Pons (tissue), 1 donor: ENCODE measurements around the gene DDIT4.
"Not testable (repeated sequence)": the region's sequence is repeated elsewhere in the genome, so short reads cannot be mapped to it uniquely, and the experiment has no call there.

ENCODE experiments used
- DNase-seq: peaks from one replicate; pipeline ENCODE4 v3.0.0-alpha.2; 2016; ENCODE audit warnings: low spot score

The DDIT4 gene

DNA sequence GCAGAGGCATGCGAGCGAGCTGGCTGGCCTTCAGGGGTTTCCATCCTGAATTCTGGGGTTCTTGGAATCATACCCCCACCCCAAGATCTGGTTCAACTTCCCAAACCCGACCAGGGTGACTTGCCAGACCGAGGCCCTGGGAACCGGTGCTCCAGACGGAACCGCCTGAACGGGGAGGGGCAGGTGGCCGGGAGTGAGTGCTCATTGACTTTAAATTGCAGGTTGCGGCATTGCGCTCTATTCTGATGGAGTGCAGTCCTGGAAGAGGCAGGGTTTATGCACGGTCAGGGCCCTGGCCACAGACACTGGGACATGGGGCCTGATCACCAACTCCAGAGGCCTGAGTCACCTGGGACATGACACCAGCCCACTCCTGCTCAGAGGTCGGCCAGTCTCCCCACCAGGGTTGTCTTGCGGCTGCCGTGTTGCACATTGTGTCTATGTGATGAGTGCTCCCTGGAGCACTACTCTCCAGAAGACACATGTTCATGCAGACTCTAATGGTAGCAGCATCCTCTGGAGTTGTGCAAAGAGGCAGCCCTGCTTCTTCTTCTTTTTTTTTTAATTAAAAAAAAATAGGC is 5.8 kb upstream of the DDIT4 start:
- DNase-seq = no peak

DNA sequence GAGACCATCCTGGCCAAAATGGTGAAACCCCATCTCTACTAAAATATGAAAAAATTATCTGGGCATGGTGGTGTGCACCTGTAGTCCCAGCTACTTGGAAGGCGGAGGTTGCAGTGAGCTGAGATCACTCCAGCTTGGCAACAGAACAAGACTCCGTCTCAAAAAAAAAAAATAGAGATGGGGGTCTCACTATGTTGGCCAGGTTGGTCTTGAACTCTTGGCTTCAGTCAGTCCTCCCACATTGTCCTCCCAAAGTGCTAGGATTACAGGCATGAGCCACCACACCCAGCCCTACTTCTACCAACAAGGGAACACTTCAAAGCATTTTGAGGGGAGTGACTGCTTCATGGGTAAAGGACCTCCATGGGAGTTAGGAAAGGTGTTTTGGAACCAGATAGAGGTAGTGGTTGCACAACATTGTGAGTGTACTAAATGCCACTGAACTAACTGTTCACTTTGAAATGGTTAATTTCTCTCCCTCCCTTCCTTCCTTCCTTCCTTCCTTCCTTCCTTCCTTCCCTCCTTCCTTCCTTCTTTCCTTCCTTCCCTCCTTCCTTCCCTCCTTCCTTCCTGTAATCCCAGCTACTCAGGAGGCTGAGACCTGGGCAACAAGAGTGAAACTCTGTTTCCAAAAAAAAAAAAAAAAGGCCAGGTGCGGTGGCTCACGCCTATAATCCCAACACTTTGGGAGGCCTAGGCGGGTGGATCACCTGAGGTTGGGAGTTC is 5.1 kb upstream of the DDIT4 start:
- DNase-seq = not testable (repeated sequence)

DNA sequence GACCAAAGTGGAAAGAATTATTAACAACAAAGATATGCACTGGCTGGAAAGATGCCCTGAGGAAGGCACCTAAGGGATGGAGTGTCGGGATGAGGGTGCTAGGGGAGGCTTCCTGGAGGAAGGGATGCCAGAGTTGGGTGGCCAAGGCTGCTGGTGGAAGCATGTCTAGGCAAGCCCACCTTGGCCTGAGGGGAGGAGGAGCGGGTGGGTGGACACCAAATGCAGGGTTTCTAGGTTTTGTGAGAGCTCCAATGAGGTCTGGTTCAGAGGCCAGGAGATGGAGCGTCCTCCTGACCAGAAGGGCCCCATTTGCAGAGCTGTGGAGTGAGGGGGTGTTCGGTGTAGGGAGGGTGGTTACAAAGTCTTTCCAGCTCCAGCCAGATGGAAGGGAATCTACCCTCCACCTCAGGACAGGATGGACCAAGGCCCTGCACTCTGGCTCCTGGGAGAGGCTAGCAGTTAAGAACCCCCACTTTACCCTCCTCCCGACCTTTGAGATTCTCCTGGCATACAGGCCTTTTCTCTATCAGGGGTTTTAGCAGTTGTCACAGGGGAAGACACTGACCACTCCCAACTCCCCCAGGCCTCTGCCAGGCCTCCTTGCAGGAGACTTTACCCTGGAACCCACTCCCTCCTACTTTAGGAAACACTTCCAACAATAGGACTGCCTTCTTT is 3.0 kb upstream of the DDIT4 start:
- no peak for DNase-seq

DNA sequence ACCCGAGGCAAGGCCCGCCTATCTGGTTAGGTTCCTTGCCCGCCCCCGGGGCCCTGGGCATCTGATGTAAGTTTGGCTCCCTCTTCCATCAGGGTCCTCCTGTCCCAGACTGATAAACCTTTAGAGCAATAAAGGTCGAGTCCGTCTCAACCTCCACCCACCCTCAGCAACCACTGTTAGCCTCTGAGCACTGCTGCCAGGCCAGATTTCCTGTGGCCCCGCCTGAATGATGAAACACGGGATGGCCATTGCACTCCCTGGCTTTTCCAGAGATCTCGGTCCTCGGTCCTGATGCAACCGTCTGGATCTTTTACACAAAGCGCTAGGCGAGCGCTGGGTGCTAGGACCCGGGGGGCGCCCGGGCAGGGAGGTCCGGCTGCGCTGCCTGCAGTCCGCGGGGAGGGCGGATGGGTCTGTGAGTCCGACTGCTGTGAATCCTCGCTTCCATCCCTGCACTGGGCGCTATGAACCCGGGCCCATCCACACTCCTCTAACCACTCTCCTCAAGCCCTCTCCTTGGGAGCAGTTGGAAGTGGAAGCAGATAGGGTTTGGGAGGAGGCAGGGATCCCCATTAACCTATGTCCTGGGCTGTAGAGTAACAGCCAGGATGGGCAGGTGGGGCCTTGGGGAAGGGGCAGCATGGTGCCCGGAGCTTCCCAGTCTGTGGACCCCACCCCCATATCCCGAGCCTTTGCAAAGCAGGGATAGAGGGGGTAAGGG is 875 bp upstream of the DDIT4 start:
- DNase-seq = peak; percentile 94

DNA sequence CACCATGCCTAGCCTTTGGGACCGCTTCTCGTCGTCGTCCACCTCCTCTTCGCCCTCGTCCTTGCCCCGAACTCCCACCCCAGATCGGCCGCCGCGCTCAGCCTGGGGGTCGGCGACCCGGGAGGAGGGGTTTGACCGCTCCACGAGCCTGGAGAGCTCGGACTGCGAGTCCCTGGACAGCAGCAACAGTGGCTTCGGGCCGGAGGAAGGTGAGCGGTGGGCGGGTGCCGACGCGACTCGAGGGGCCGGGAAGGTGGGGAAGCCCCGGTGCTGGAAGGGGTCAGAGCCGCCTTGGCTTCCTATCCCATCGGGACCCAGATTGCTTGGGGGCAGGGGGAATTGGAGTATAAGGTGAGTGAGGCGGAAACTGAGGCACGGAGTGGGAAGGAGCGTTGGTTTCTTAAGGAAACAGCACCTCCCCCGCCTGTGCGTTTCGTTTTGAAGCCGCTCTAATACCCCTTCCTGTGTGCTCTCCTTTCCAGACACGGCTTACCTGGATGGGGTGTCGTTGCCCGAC is 547 bp downstream of the DDIT4 start:
- no peak for DNase-seq

DNA sequence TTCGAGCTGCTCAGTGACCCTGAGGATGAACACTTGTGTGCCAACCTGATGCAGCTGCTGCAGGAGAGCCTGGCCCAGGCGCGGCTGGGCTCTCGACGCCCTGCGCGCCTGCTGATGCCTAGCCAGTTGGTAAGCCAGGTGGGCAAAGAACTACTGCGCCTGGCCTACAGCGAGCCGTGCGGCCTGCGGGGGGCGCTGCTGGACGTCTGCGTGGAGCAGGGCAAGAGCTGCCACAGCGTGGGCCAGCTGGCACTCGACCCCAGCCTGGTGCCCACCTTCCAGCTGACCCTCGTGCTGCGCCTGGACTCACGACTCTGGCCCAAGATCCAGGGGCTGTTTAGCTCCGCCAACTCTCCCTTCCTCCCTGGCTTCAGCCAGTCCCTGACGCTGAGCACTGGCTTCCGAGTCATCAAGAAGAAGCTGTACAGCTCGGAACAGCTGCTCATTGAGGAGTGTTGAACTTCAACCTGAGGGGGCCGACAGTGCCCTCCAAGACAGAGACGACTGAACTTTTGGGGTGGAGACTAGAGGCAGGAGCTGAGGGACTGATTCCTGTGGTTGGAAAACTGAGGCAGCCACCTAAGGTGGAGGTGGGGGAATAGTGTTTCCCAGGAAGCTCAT is 1.1 kb downstream of the DDIT4 start:
- DNase-seq = peak; percentile 59

DNA sequence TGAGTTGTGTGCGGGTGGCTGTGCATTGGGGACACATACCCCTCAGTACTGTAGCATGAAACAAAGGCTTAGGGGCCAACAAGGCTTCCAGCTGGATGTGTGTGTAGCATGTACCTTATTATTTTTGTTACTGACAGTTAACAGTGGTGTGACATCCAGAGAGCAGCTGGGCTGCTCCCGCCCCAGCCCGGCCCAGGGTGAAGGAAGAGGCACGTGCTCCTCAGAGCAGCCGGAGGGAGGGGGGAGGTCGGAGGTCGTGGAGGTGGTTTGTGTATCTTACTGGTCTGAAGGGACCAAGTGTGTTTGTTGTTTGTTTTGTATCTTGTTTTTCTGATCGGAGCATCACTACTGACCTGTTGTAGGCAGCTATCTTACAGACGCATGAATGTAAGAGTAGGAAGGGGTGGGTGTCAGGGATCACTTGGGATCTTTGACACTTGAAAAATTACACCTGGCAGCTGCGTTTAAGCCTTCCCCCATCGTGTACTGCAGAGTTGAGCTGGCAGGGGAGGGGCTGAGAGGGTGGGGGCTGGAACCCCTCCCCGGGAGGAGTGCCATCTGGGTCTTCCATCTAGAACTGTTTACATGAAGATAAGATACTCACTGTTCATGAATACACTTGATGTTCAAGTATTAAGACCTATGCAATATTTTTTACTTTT is 1.8 kb downstream of the DDIT4 start:
- peak; percentile 60 for DNase-seq

DNA sequence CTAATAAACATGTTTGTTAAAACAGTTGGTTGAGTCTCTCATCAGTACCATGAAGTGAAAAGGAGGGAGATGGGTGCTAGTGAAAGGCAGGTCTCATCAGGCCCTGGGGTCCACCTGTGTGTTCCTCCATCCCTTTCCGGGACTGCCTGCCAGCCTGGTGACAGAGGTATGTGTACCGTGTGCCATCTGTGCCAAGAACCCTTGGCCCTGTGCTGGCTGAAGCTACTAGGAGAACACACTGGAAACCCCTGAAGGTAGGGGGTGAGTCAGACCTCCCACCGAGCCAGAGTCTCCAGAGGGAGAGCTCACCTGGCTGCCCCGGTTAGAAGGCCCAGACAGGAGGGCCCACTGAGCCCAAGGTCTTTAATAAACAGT is 2.3 kb downstream of the DDIT4 start:
- peak; percentile 66 for DNase-seq

DNA sequence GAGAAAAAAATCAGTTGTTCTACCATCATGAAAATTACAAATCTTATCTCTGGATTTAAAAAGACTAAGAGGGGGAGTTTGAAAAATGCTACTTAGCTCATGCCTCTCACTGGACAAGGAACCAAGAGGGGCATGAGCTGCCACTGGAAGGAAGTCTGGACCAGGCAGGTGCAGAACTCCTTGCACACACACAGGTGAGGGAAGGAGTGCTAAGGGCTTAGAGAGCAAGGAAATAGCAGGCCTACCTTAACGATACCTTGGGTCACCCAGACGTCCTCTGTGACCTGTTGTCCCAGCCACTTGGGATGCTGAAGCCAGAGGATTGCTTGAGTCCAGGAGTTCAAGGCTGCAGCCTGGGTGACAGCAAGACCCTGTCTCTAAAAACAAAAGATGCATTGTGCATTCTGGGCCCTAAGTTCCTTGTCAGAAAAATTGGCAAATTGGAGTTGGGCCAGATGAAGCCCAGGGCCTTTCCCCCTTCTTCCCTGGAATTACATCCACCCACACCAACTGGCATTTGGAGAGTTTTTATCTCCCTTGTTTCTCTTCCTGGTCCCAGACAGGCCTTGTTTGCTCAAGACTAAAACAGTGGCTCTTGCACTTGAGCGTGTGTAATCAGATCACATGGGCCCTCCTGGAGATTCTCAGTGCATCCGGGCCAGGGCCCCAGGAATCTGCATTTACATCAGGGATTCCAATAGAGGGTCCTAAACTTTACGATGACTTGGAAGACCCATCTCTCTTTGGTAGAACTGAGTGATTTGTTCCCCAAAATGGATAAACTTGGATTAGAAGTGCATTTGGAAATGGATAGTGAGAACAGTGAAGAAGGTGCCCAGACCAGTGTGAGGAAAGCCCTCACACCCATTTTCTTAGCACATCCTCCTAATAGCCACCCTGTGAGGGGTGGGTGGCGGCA is 3.0 kb downstream of the DDIT4 start:
- peak; percentile 69 for DNase-seq

DNA sequence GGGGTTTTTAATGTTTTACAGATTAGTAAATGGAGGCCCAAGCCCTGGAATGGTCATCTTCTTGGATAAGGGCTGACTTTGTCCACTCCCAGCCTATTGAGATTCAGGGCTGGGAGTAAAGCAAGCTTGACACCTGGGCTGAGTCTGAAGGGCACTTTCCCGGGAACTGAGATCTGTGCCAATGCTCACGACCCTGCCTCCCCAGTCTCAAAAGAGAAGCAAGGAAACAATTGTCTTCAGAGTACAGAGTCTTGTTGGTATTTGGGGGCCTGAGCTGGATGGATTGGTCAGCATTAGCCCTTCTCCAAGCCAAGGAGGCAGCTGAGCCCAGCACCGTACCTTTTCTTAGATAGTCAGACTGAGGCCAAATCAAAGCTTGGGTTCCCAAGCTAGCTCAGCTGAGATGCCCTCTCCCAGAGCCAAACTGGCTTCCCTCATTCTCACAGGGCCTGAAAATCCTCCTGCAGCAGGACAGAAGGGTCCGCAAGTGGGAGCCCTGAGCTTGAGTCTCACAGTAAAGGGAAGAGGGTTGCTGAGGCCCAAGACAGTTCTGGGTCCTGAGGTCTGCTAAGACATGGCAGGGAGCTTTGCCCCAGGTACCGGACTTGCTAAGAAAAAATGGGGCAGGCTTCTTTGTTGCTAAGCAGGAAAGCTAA is 3.7 kb downstream of the DDIT4 start:
- no peak for DNase-seq

DNA sequence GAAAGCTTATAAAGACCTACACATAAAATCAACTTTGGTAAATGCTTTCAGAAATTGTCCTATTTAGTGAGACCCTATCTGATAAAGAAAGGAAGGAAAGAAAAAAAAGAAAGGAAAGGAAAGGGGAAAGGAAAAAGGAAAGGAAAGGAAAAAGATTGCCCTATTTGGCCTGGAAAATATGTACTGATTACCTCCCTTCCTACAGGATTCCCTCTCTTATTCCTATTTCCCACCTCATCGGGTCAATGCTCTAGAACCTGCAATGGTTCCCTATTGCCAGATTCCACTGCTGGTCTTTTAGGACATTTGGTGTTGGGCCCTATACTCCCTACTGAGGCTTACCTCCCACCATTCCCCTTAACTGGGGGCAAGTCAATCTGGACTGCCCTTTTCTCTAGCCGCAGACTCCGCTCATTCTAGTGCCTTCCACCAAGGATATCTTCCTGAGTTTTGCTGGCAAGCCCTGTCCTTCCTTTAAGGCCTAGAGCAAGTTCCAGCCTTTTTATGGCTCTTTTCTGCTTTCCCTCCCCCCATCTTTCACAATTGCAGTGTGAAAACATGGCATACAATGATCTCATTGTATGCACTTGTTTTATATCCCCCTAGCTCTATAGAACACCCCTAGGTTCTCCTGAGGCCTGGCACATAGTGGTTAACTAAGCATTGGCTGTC is 4.4 kb downstream of the DDIT4 start:
- DNase-seq = no peak

DNA sequence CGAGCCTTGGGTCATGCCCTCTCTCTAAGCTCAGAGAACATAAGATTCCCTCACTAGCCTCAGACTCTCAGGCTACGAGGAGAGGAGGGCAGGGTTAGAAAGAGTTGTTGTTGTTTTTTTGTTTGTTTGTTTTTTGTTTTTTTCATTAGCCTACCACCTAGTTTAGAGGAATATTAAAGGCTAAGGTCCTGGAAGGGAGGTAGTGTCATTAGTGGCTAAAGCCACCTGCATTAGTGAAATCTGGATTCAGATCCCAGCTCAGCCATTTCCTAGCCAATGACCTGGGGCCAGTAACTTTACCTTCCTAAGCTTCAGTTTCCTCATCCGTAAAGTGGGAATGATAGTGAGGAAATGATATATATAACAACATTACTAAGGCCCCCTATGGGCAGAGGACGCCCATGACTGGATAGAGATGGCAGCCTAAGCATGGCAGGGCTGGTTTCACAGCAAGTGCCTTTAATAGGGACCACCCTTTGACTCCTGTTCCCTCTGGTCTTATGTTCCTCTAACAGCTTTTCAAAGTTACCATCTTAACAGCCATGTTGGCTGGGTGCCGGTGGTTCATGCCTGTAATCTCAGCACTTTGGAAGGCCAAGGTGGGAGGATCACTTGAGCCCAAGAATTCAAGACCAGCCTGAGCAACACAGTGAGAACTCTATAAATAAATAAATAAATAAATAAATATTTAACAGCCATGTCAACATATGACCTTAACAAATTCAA is 5.1 kb downstream of the DDIT4 start:
- DNase-seq = no peak

DNA sequence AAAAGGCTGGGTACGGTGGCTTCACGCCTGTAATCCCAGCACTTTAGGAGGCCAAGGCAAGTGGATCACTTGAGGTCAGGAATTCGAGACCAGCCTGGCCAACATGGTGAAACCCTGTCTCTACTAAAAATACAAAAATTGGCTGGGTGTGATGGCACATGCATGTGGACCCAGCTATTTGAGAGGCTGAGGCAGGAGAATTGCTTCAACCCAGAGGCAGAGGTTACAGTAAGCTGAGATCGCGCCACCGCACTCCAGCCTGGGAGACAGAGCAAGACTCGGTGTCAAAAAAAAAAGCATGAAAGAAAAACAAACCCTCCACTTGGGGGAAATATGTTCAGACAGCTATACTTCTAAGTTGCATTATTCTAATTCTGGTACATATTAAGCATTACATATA is 5.9 kb downstream of the DDIT4 start:
- not testable (repeated sequence) for DNase-seq

DNA sequence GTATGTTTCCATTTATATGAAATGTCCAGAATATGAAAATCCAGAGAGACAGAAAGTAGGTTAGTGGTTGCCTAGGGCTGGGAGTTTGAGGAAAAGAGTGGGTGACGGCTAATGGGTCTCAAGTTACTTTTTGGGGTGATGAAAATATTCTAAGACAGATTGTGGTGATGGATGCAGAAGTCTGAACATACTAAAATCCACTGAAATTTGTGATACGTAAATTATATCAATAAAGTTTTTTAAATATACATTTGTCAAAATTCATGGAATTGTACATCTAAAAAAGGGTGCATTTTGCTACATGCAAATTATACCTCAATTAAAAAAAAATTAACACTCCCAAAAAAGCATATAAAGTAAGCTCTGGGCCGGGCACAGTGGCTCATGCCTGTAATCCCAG is 9.4 kb downstream of the DDIT4 start:
- no peak for DNase-seq

DNA sequence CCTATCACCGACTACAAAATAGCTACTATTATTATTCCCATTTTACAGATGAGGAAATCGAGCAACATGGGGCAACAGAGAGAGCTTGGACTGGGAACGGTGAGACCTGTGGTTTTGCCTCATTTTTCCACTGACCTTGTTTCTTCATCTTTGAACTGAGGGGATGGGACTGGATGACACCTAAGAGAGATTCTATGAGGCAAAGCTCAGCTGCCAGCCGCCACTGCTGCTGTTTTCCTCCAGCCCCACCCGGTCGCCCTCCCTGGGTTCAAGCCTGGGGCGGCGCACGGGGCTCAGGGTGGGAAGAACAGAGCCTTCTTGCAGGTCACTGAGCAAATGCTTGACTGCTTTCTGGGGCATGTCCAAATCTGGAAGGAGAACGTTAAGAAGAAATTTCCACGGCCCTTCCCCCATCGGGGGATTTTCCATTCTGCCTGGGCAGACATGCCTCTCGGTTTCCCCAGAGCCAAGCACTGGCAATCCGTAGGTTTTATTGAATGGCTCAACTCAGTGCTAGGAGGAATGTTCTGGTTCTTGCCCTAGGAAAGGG is 12.3 kb downstream of the DDIT4 start:
- no peak for DNase-seq

DNA sequence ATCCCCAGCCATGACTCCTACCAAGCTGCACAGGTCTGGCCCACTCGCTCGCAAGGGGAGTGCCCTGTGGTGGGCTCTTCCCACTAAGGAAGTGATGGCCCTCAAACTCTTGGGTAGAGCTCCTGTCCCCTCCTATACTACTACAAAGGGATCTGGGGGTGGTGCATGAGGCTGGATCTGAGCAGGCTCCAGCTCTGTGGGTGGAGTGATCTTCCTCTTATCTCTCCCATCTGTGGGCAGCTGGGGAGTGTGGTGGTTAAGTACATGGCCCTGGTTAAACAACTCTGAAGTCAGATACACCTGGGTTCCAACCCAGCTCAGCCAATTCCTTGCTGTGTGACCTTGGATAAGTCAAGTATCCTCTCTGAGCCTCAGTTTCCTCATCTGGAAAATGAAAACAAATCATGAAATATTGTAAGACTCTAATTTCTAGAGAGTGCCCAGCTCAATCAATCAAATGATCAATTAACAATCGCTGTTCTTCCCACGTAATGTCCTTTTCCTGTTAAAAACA is 17.4 kb downstream of the DDIT4 start:
- DNase-seq = no peak

DNA sequence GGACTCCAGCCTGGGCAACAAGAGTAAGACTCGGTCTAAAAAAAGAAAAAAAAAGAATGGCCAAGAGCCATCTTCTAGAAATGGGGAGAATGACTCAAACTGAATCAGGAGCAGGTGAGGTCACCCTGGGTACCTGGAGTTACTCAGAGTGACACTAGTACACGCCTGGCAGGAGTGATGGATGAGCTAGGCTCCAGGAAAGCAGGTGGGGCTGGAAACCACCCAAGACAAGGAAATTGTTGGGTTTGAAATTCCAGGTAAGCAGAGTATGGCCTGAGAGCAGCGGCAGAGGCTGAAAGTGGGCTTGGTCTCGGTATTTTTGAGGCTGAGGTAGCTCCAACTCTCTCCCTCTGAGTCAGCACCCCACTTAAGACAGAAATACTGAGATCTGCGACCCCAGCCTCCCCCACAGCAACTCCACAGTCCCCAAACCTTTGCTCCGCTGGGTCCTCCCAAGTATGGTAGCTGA is 18.5 kb downstream of the DDIT4 start:
- no peak for DNase-seq

DNA sequence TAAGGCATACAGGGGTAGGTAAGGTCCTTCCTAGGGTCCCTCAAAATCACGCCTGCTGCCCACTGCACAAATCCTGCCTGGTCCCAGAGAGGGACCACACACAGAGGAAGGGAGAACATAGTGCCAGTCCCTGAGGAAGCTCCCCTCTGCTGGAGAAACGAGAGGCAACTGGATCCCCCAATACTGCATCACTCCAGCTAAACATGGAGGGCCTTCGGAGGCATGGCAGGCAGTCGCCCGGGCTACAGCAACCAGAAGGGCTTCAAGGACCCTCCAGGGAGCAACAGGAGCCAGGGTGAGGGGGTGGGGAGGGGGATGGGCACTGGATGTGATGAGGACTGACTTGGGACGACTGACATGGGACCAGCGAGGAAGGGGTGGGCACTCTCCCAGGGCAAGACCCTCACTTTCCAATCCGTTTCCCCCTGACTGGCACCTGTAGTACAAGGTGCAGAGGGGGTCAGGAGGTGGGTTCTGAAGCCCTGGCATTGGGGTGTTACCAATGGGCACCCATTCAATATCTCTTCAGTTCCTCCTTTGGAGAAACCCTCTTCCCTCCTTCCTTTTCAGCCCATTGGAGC is 21.7 kb downstream of the DDIT4 start:
- DNase-seq = no peak
